ENCODE results near the gene NPIPA3. TPM values are rescaled to one million over a fixed set of nuclear protein-coding genes. Genes with fewer than 3 reads are reported as not detected.
"Not testable (repeated sequence)": the region's sequence is repeated elsewhere in the genome, so short reads cannot be mapped to it uniquely, and the experiment has no call there.

Gene NPIPA3
- total RNA-seq (2012; rRNA removed) = 0.25 and 0.44 TPM in 2 replicates

GRCh38 chr16:14703156-14704011, at the start of gene NPIPA3:
TSS of gene NPIPA3 (plus strand) at chr16:14703411. CDS start at chr16:14708944, 5,533 bp downstream.
- not testable (repeated sequence) for H3K4me1 ChIP-seq (ENCODE audit: control insufficient read depth, insufficient read depth, low read length)

GRCh38 chr16:14658063-14658462, 45.1 kb upstream of the NPIPA3 start:
- Histone ChIP-seq H3K36me3 (ENCODE audit: insufficient read depth, low read length) (peaks cover 38% of the 10 kb centered on the region), H3K4me1 (ENCODE audit: control insufficient read depth, insufficient read depth, low read length) (no peaks in the 10 kb centered on the region), H3K4me2 (ENCODE audit: low read length) (no peak overlapping the region), H3K9ac (ENCODE audit: low read depth, low read length) (no peak overlapping the region), H3K9me3 (replicated peaks; ENCODE audit: low read length) (no peaks in the 10 kb centered on the region), H3K4me3 (ENCODE audit: low read length) (no peak overlapping the region), H3K27me3 (ENCODE audit: control insufficient read depth, insufficient read depth, low read length) (no peaks in the 10 kb centered on the region)

More at GRCh38 chr16:14703156-14704011, at the start of gene NPIPA3:
- H3K36me3 ChIP-seq (ENCODE audit: insufficient read depth, low read length); H3K9me3 ChIP-seq (replicated peaks; ENCODE audit: low read length); H3K4me2 ChIP-seq (ENCODE audit: low read length); H3K4me3 ChIP-seq (ENCODE audit: low read length); H3K27me3 ChIP-seq (ENCODE audit: control insufficient read depth, insufficient read depth, low read length); H3K9ac ChIP-seq (ENCODE audit: low read depth, low read length): not testable (repeated sequence)

- Histone ChIP-seq H3K4me3 (ENCODE audit: low read length) (no peak overlapping the region), H3K36me3 (ENCODE audit: insufficient read depth, low read length) (peaks cover 50% of the 10 kb centered on the region), H3K4me2 (ENCODE audit: low read length) (no peak overlapping the region)
Observed at GRCh38 chr16:14667347-14668266, 35.6 kb upstream of the NPIPA3 start.

GRCh38 chr16:14668556-14669223, 34.5 kb upstream of the NPIPA3 start:
- Histone ChIP-seq H3K36me3 (ENCODE audit: insufficient read depth, low read length) (peaks cover 45% of the 10 kb centered on the region), H3K4me3 (ENCODE audit: low read length) (no peak overlapping the region), H3K4me2 (ENCODE audit: low read length) (no peak overlapping the region), H3K27me3 (ENCODE audit: control insufficient read depth, insufficient read depth, low read length) (no peaks in the 10 kb centered on the region), H3K9ac (ENCODE audit: low read depth, low read length) (no peak overlapping the region), H3K4me1 (ENCODE audit: control insufficient read depth, insufficient read depth, low read length) (no peaks in the 10 kb centered on the region), H3K9me3 (replicated peaks; ENCODE audit: low read length) (no peaks in the 10 kb centered on the region)

More at GRCh38 chr16:14667347-14668266, 35.6 kb upstream of the NPIPA3 start:
- Histone ChIP-seq H3K9me3 (replicated peaks; ENCODE audit: low read length) (no peaks in the 10 kb centered on the region), H3K9ac (ENCODE audit: low read depth, low read length) (no peak overlapping the region), H3K4me1 (ENCODE audit: control insufficient read depth, insufficient read depth, low read length) (no peaks in the 10 kb centered on the region), H3K27me3 (ENCODE audit: control insufficient read depth, insufficient read depth, low read length) (no peaks in the 10 kb centered on the region)

- no peak overlapping the region for H3K4me3 ChIP-seq (ENCODE audit: low read length)
- no peak overlapping the region for H3K9ac ChIP-seq (ENCODE audit: low read depth, low read length)
- H3K36me3 ChIP-seq (ENCODE audit: insufficient read depth, low read length) = peaks cover 37% of the 10 kb centered on the region
- no peaks in the 10 kb centered on the region for H3K9me3 ChIP-seq (replicated peaks; ENCODE audit: low read length)
- H3K4me2 ChIP-seq (ENCODE audit: low read length) = no peak overlapping the region
- H3K27me3 ChIP-seq (ENCODE audit: control insufficient read depth, insufficient read depth, low read length) = no peaks in the 10 kb centered on the region
- H3K4me1 ChIP-seq (ENCODE audit: control insufficient read depth, insufficient read depth, low read length) = no peaks in the 10 kb centered on the region
Observed at GRCh38 chr16:14669776-14670175, 33.4 kb upstream of the NPIPA3 start.

- no peaks in the 10 kb centered on the region for H3K4me1 ChIP-seq (ENCODE audit: control insufficient read depth, insufficient read depth, low read length)
- no peaks in the 10 kb centered on the region for H3K9me3 ChIP-seq (replicated peaks; ENCODE audit: low read length)
- H3K9ac ChIP-seq (ENCODE audit: low read depth, low read length) = no peak overlapping the region
- H3K27me3 ChIP-seq (ENCODE audit: control insufficient read depth, insufficient read depth, low read length) = no peaks in the 10 kb centered on the region
- no peak overlapping the region for H3K4me3 ChIP-seq (ENCODE audit: low read length)
- peaks cover 14% of the 10 kb centered on the region for H3K36me3 ChIP-seq (ENCODE audit: insufficient read depth, low read length)
- H3K4me2 ChIP-seq (ENCODE audit: low read length) = no peak overlapping the region
Observed at GRCh38 chr16:14672403-14672971, 30.7 kb upstream of the NPIPA3 start.

GRCh38 chr16:14676633-14677032, 26.6 kb upstream of the NPIPA3 start:
- H3K27me3 ChIP-seq (ENCODE audit: control insufficient read depth, insufficient read depth, low read length) = peaks cover 2% of the 10 kb centered on the region

GRCh38 chr16:14677627-14678026, 25.6 kb upstream of the NPIPA3 start:
- Histone ChIP-seq H3K9ac (ENCODE audit: low read depth, low read length) (no peak overlapping the region), H3K4me2 (ENCODE audit: low read length) (no peak overlapping the region), H3K9me3 (replicated peaks; ENCODE audit: low read length) (no peaks in the 10 kb centered on the region), H3K4me1 (ENCODE audit: control insufficient read depth, insufficient read depth, low read length) (no peaks in the 10 kb centered on the region), H3K36me3 (ENCODE audit: insufficient read depth, low read length) (no peaks in the 10 kb centered on the region), H3K4me3 (ENCODE audit: low read length) (no peak overlapping the region), H3K27me3 (ENCODE audit: control insufficient read depth, insufficient read depth, low read length) (peaks cover 2% of the 10 kb centered on the region)

More at GRCh38 chr16:14676633-14677032, 26.6 kb upstream of the NPIPA3 start:
- no peak overlapping the region for H3K4me3 ChIP-seq (ENCODE audit: low read length)
- H3K4me2 ChIP-seq (ENCODE audit: low read length) = no peak overlapping the region
- no peak overlapping the region for H3K9ac ChIP-seq (ENCODE audit: low read depth, low read length)
- no peaks in the 10 kb centered on the region for H3K9me3 ChIP-seq (replicated peaks; ENCODE audit: low read length)
- H3K4me1 ChIP-seq (ENCODE audit: control insufficient read depth, insufficient read depth, low read length) = no peaks in the 10 kb centered on the region
- H3K36me3 ChIP-seq (ENCODE audit: insufficient read depth, low read length) = no peaks in the 10 kb centered on the region

- no peaks in the 10 kb centered on the region for H3K9me3 ChIP-seq (replicated peaks; ENCODE audit: low read length)
- no peak overlapping the region for H3K9ac ChIP-seq (ENCODE audit: low read depth, low read length)
- no peaks in the 10 kb centered on the region for H3K4me1 ChIP-seq (ENCODE audit: control insufficient read depth, insufficient read depth, low read length)
- H3K36me3 ChIP-seq (ENCODE audit: insufficient read depth, low read length) = no peaks in the 10 kb centered on the region
- no peak overlapping the region for H3K4me2 ChIP-seq (ENCODE audit: low read length)
- H3K27me3 ChIP-seq (ENCODE audit: control insufficient read depth, insufficient read depth, low read length) = peaks cover 2% of the 10 kb centered on the region
- H3K4me3 ChIP-seq (ENCODE audit: low read length) = no peak overlapping the region
Observed at GRCh38 chr16:14678748-14679497, 24.3 kb upstream of the NPIPA3 start.

- H3K4me3 ChIP-seq (ENCODE audit: low read length); H3K27me3 ChIP-seq (ENCODE audit: control insufficient read depth, insufficient read depth, low read length); H3K9me3 ChIP-seq (replicated peaks; ENCODE audit: low read length); H3K9ac ChIP-seq (ENCODE audit: low read depth, low read length); H3K4me2 ChIP-seq (ENCODE audit: low read length); H3K4me1 ChIP-seq (ENCODE audit: control insufficient read depth, insufficient read depth, low read length); H3K36me3 ChIP-seq (ENCODE audit: insufficient read depth, low read length): not testable (repeated sequence)
Observed at GRCh38 chr16:14680396-14680795, 22.8 kb upstream of the NPIPA3 start.

All from skeletal muscle satellite cell (primary cell).